MM.1S (cell line): ENCODE results near the gene PPP6R2.
"Not testable (repeated sequence)": the region's sequence is repeated elsewhere in the genome, so short reads cannot be mapped to it uniquely, and the experiment has no call there.

ENCODE experiments used
- DNase-seq: peaks from one replicate; pipeline ENCODE4 v3.0.0-alpha.2; 2015
- H2AFZ ChIP-seq: fragments of 300-600 bp; sonication (generic); 2 replicates; pipeline ENCODE4 v1.6.0; 2016; ENCODE audit warnings: antibody characterized with exemption, low read length
- H3F3A ChIP-seq: fragments of 300-600 bp; sonication (generic); 2 replicates; pipeline ENCODE4 v1.6.1; 2016; ENCODE audit warnings: mild to moderate bottlenecking, antibody characterized with exemption, low read length, moderate library complexity, mixed read lengths; ENCODE audit not compliant: insufficient read depth
- H3K27ac ChIP-seq: fragments of 300-600 bp; sonication (generic); 2 replicates; pipeline ENCODE4 v1.5.1; 2016; ENCODE audit warnings: mild to moderate bottlenecking, low read length
- H3K27me3 ChIP-seq: fragments of 300-600 bp; sonication (generic); replicated peaks from 2 replicates; pipeline ENCODE4 v1.6.0; 2016; ENCODE audit warnings: low read length; ENCODE audit not compliant: insufficient read depth
- H3K36me3 ChIP-seq: fragments of 300-600 bp; sonication (generic); replicated peaks from 2 replicates; pipeline ENCODE4 v1.6.1; 2016; ENCODE audit warnings: mild to moderate bottlenecking, low read length, mixed read lengths; ENCODE audit not compliant: insufficient read depth
- H3K4me1 ChIP-seq: fragments of 300-600 bp; sonication (generic); 2 replicates; pipeline ENCODE4 v1.6.1; 2016; ENCODE audit warnings: low read length, mixed read lengths
- H3K4me2 ChIP-seq: fragments of 300-600 bp; sonication (generic); 2 replicates; pipeline ENCODE4 v1.6.0; 2016; ENCODE audit warnings: low read depth, low read length
- H3K4me3 ChIP-seq: fragments of 300-600 bp; sonication (generic); 2 replicates; pipeline ENCODE4 v1.5.1; 2016; ENCODE audit warnings: low read length, mixed read lengths
- H3K79me2 ChIP-seq: fragments of 300-600 bp; sonication (generic); 2 replicates; pipeline ENCODE4 v1.6.1; 2016; ENCODE audit warnings: mixed run types, low read length, mixed read lengths
- H3K9ac ChIP-seq: fragments of 300-600 bp; sonication (generic); 2 replicates; pipeline ENCODE4 v1.6.1; 2016; ENCODE audit warnings: low read length, mixed read lengths
- H3K9me2 ChIP-seq: fragments of 300-600 bp; sonication (generic); replicated peaks from 2 replicates; pipeline ENCODE4 v1.6.1; 2016; ENCODE audit warnings: mild to moderate bottlenecking, low read length, mixed read lengths; ENCODE audit not compliant: insufficient read depth
- H3K9me3 ChIP-seq: fragments of 300-600 bp; sonication (generic); replicated peaks from 2 replicates; pipeline ENCODE4 v1.6.1; 2016; ENCODE audit warnings: mild to moderate bottlenecking, low read length, mixed read lengths; ENCODE audit not compliant: insufficient read depth
- H4K20me1 ChIP-seq: fragments of 300-600 bp; sonication (generic); 2 replicates; pipeline ENCODE4 v1.6.1; 2016; ENCODE audit warnings: mild to moderate bottlenecking, low read length, moderate library complexity, mixed read lengths; ENCODE audit not compliant: insufficient read depth
- CTCF ChIP-seq: fragments of 300-600 bp; sonication (generic); IDR thresholded peaks from 2 replicates; pipeline ENCODE4 v1.5.1; 2016; ENCODE audit warnings: antibody characterized with exemption, low read length, mixed read lengths
- EZH2 ChIP-seq: fragments of 300-600 bp; sonication (generic); optimal IDR thresholded peaks from 2 replicates; pipeline ENCODE3; 2017; ENCODE audit warnings: low read depth, mild to moderate bottlenecking, antibody characterized with exemption, low read length, mixed read lengths
- EZH2phosphoT487 ChIP-seq: fragments of 300-600 bp; sonication (generic); IDR thresholded peaks from 2 replicates; pipeline ENCODE4 v1.6.1; 2018; ENCODE audit warnings: antibody characterized with exemption, low read length

PPP6R2 gene

GRCh38 chr22:50396751-50397370 is 53.7 kb downstream of the PPP6R2 start:
- no peak overlapping the region for H3K9ac ChIP-seq
- H3K9me2 ChIP-seq: no peaks in the 10 kb centered on the region
- H3K27me3 ChIP-seq: no peaks in the 10 kb centered on the region
- peaks cover 4% of the 10 kb centered on the region; the same call in 1 of the 2 replicates for H3K79me2 ChIP-seq
- peaks cover 3% of the 10 kb centered on the region; the same call in 1 of the 2 replicates for H3F3A ChIP-seq
- peak; percentile 55 for DNase-seq
- TF ChIP-seq EZH2phosphoT487 (no peak), CTCF (no peak), EZH2 (no peak)
- H3K9me3 ChIP-seq: no peaks in the 10 kb centered on the region
- peak overlapping the region; percentile 37; the same call in 1 of the 2 replicates for H3K4me2 ChIP-seq
- no peaks in the 10 kb centered on the region for H3K36me3 ChIP-seq
- H3K4me1 ChIP-seq: peaks cover 10% of the 10 kb centered on the region
- H2AFZ ChIP-seq: no peak overlapping the region
- no peaks in the 10 kb centered on the region for H4K20me1 ChIP-seq
- H3K4me3 ChIP-seq: no peak overlapping the region
- H3K27ac ChIP-seq: no peak overlapping the region

DNA sequence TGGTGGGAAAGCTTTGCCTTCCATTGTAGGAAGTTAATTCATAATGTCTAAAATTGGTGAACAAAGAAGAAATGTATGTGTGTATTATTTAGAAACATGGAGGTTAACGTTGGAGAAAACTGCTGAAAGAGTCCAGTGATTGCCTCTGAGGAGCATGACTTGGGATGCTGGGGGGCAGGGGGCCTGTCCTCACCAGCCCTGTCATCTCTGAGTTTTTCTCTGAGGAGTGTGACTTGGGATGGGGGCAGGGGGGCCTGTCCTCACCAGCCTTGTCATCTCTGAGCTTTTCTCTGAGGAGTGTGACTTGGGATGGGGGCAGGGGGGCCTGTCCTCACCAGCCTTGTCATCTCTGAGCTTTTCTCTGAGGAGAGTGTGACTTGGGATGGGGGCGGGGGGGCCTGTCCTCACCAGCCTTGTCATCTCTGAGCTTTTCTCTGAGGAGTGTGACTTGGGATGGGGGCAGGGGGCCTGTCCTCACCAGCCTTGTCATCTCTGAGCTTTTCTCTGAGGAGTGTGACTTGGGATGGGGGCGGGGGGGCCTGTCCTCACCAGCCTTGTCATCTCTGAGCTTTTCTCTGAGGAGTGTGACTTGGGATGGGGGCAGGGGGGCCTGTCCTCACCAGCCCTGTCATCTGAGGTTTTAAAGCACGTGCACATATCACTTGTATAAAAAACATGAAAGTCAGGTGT is 54.4 kb downstream of the PPP6R2 start:
- H2AFZ ChIP-seq, H3K4me2 ChIP-seq, DNase-seq, H3K27ac ChIP-seq, H3F3A ChIP-seq, H3K36me3 ChIP-seq, H3K9me2 ChIP-seq, H4K20me1 ChIP-seq, H3K9ac ChIP-seq, H3K27me3 ChIP-seq, H3K9me3 ChIP-seq, H3K4me1 ChIP-seq, H3K4me3 ChIP-seq, H3K79me2 ChIP-seq: not testable (repeated sequence)

- Histone ChIP-seq H3K9me2 (no peaks in the 10 kb centered on the region), H3K36me3 (no peaks in the 10 kb centered on the region), H3F3A (peaks cover 3% of the 10 kb centered on the region; the same call in 1 of the 2 replicates), H3K4me2 (no peak overlapping the region), H2AFZ (no peak overlapping the region), H3K4me3 (no peak overlapping the region), H3K4me1 (peaks cover 10% of the 10 kb centered on the region), H4K20me1 (no peaks in the 10 kb centered on the region), H3K9me3 (no peaks in the 10 kb centered on the region), H3K9ac (no peak overlapping the region), H3K79me2 (peaks cover 16% of the 10 kb centered on the region), H3K27ac (no peak overlapping the region), H3K27me3 (no peaks in the 10 kb centered on the region)
- no peak for TF ChIP-seq EZH2
- no peak for TF ChIP-seq CTCF
- TF ChIP-seq EZH2phosphoT487: no peak
- DNase-seq: no peak
Measured at GRCh38 chr22:50398831-50399648, 55.9 kb downstream of the PPP6R2 start.
